Upper lobe of left lung (tissue), 4 donors: ENCODE data around the gene PMAIP1.

Experiments used
- CTCF ChIP-seq, 6 experiments: fragments of 450-650 bp in 4 of 6; fragments of 200-600 bp in 2 of 6; sonication (generic) in 2 of 6; IDR thresholded peaks; one replicate each; pipeline ENCODE4 v1.5.1; 2016 to 2019; ENCODE audit warnings: antibody characterized with exemption in 6 of 6
- POLR2AphosphoS5 ChIP-seq, 2 donors: sonication (generic); formaldehyde crosslinking; IDR thresholded peaks; one replicate each; pipeline ENCODE4 v1.5.1; 2017; ENCODE audit warnings: antibody characterized with exemption in 2 of 2

DNA sequence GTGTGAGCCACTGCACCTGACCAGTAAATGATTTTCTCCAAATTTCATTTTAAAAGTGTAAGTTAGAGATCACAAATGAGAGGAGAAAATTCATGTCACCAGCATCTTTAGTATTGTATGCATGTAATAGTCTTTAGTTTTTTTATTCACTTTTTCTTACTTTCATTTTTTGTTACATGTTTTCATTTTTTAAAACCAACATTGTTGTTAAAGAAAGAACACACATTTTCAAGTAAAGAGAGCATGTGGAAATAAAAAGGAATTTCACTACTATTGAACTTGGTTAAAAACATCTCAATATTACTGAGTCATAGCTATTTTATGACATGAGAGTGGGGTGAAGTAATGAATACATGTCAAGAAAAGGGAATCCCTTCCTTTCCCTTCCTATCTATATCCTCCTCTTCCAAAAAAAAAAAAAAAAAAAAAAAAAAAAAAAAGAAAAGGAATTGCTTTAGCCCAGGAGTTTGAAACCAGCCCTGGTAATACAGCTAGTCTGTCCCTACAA is 29.1 kb upstream of the PMAIP1 start:
- TF ChIP-seq CTCF (IDR thresholded peaks at IDR 0.05): no peak
- no peak for TF ChIP-seq POLR2AphosphoS5 (IDR thresholded peaks at IDR 0.05)
